SK-N-SH treated with all-trans-retinoic acid at 6 μM for 48 hours (cell line): ENCODE data around the gene DGKI.

Experiments
- ATAC-seq: fragments of 200-7000 bp; cut with Tn5 transposase; 3 replicates; pipeline ENCODE4 v1.9.1; 2020; ENCODE audit warnings: mild to moderate bottlenecking, moderate library complexity
- ARNTL ChIP-seq: fragments of 450-650 bp; formaldehyde crosslinking; IDR thresholded peaks from 2 replicates; pipeline ENCODE4 v1.5.0; 2020; ENCODE audit warnings: low read depth, mild to moderate bottlenecking, moderate library complexity, borderline replicate concordance
- BACH2 ChIP-seq: fragments of 250-450 bp; sonication (Bioruptor Pico); IDR thresholded peaks from 2 replicates; pipeline ENCODE4 v1.9.0; 2021; ENCODE audit warnings: mild to moderate bottlenecking, borderline replicate concordance
- CSDC2 ChIP-seq: fragments of 250-450 bp; sonication (Bioruptor Pico); IDR thresholded peaks from 2 replicates; pipeline ENCODE4 v1.5.0; 2020; ENCODE audit warnings: mild to moderate bottlenecking, moderate library complexity
- ESRRG ChIP-seq: fragments of 250-450 bp; sonication (Bioruptor Pico); IDR thresholded peaks from 2 replicates; pipeline ENCODE4 v1.6.1; 2021; ENCODE audit warnings: mild to moderate bottlenecking
- GLIS3 ChIP-seq: fragments of 250-450 bp; sonication (Bioruptor Pico); IDR thresholded peaks from 2 replicates; pipeline ENCODE4 v1.5.0; 2020; ENCODE audit warnings: mild to moderate bottlenecking, moderate library complexity
- ISL1 ChIP-seq: fragments of 250-450 bp; sonication (Bioruptor Pico); IDR thresholded peaks from 2 replicates; pipeline ENCODE4 v2.1.2; 2022; ENCODE audit warnings: mild to moderate bottlenecking, moderate library complexity
- OSR1 ChIP-seq: fragments of 250-450 bp; sonication (Bioruptor Pico); IDR thresholded peaks from 2 replicates; pipeline ENCODE4 v1.8.0; 2022; ENCODE audit warnings: moderate library complexity, mild to moderate bottlenecking, inconsistent platforms
- PPARA ChIP-seq: fragments of 250-450 bp; sonication (Bioruptor Pico); IDR thresholded peaks from 2 replicates; pipeline ENCODE4 v1.5.0; 2020; ENCODE audit warnings: mild to moderate bottlenecking, borderline replicate concordance
- RARB ChIP-seq: fragments of 250-450 bp; sonication (Bioruptor Pico); IDR thresholded peaks from 2 replicates; pipeline ENCODE4 v1.8.0; 2021; ENCODE audit warnings: mild to moderate bottlenecking, moderate library complexity
- SNAI2 ChIP-seq: fragments of 250-450 bp; sonication (Bioruptor Pico); IDR thresholded peaks from 2 replicates; pipeline ENCODE4 v1.5.0; 2020; ENCODE audit warnings: mild to moderate bottlenecking, moderate library complexity
- TCF4 ChIP-seq: fragments of 250-450 bp; sonication (Bioruptor Pico); IDR thresholded peaks from 2 replicates; pipeline ENCODE4 v1.8.0; 2021; ENCODE audit warnings: mild to moderate bottlenecking, moderate library complexity, borderline replicate concordance
- TOX ChIP-seq: fragments of 250-450 bp; sonication (Bioruptor Pico); IDR thresholded peaks from 2 replicates; pipeline ENCODE4 v1.8.0; 2021; ENCODE audit warnings: mild to moderate bottlenecking, moderate library complexity, borderline replicate concordance
- ZC3H10 ChIP-seq: fragments of 250-450 bp; sonication (Bioruptor Pico); IDR thresholded peaks from 2 replicates; pipeline ENCODE4 v1.5.1; 2021; ENCODE audit warnings: mild to moderate bottlenecking, moderate library complexity
- ZFP30 ChIP-seq: fragments of 450-650 bp; formaldehyde crosslinking; IDR thresholded peaks from 2 replicates; pipeline ENCODE4 v1.5.0; 2022; ENCODE audit warnings: mild to moderate bottlenecking, moderate library complexity
- ZNF565 ChIP-seq: fragments of 450-650 bp; formaldehyde crosslinking; conservative IDR thresholded peaks from 2 replicates; pipeline ENCODE4 v1.5.0; 2020; ENCODE audit warnings: low read depth, mild to moderate bottlenecking, moderate library complexity
- ZNF70 ChIP-seq: fragments of 450-650 bp; formaldehyde crosslinking; IDR thresholded peaks from 2 replicates; pipeline ENCODE4 v1.5.0; 2020; ENCODE audit warnings: mild to moderate bottlenecking, moderate library complexity
- ZNF8 ChIP-seq: fragments of 450-650 bp; formaldehyde crosslinking; IDR thresholded peaks from 2 replicates; pipeline ENCODE4 v1.5.0; 2020; ENCODE audit warnings: mild to moderate bottlenecking, moderate library complexity
- TF ChIP-seq, protein P1 (sequence below): fragments of 250-450 bp; sonication (Bioruptor Pico); IDR thresholded peaks from 2 replicates; pipeline ENCODE4 v1.5.1; 2021; ENCODE audit warnings: mild to moderate bottlenecking, moderate library complexity
- TF ChIP-seq, protein P2 (sequence below): fragments of 250-450 bp; sonication (Bioruptor Pico); IDR thresholded peaks from 2 replicates; pipeline ENCODE4 v1.8.0; 2020; ENCODE audit warnings: mild to moderate bottlenecking, moderate library complexity, borderline replicate concordance
- TF ChIP-seq, protein P3 (sequence below): fragments of 250-450 bp; sonication (Bioruptor Pico); IDR thresholded peaks from 2 replicates; pipeline ENCODE4 v1.5.1; 2020; ENCODE audit warnings: low read depth, mild to moderate bottlenecking, moderate library complexity
- TF ChIP-seq, protein P4 (sequence below): fragments of 250-450 bp; sonication (Bioruptor Pico); IDR thresholded peaks from 2 replicates; pipeline ENCODE4 v1.8.0; 2021; ENCODE audit warnings: low read depth, mild to moderate bottlenecking, moderate library complexity, borderline replicate concordance
- TF ChIP-seq, protein P5 (sequence below): fragments of 250-450 bp; sonication (Bioruptor Pico); IDR thresholded peaks from 2 replicates; pipeline ENCODE4 v1.5.0; 2020; ENCODE audit warnings: mild to moderate bottlenecking, moderate library complexity

DGKI gene

DNA sequence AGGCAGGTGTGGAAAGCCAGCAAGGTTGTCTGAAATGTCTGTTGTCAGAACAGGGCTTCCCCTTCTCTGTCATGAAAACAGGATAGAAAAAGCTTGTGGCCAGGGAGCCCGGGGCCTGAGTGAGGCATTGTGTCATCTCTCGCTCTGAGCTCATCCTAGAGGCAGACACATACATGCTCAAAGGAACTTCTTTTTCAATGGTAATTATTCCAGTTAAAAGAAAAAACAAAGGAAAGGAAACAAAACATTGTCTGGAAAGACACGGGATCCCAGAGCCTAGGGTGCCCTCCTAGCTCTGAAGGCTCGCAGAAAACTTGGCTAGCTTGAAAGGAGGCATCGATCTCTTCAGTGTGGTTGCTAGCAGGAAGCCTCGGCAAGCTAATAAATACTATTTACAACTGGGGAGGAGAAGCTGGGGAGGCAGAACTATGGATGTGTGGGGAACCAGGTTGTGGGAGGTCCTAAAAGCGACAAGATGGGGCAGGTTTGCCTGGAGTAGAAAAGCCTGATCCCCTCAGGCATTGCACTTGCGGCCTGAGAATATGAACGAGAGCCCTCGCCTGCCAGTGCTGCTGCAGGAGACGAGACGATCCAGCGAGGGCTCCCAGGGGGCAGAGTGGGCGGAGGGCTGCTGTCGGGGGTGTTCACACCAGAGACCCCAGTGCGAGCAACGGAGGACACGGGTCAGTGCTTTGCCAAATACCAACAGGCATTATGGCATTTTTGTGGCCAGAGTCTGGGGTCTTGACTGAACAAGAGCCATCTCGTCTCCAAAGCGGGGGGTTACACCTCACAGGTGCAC, 32.8 kb upstream of the DGKI start:
- ATAC-seq = no peak

DNA sequence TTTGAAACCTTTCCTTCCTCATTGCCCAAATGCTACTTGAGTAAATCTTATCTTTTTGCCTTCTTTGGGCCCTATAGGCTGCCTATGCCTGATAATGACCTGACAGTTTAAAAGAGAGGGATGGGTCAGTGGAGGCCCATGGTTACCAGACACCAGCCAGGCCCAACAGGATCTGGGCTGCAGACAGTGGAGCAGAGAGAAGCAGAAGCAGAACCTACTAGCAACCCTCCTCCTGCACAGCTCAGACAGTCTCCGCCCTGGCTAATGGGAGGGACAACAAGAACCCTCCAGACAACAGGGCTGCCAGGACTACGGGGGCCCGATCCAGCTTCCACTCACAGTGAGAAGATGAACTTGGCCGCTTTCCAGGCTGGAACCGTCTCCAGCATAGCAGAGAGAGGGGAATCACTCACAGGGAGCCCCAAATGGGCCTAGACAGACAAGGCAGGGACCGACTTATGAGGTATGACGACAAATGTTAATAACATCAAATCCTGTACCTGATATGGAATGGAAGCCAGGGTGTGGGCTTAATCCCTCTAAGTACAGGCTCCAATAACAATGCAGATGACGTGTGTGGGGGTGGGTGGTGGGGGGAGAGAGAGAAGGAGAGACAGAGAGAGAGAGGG, 31.7 kb upstream of the DGKI start:
- no peak for ATAC-seq
- no peak for TF ChIP-seq TOX
- TF ChIP-seq, protein P1, sequence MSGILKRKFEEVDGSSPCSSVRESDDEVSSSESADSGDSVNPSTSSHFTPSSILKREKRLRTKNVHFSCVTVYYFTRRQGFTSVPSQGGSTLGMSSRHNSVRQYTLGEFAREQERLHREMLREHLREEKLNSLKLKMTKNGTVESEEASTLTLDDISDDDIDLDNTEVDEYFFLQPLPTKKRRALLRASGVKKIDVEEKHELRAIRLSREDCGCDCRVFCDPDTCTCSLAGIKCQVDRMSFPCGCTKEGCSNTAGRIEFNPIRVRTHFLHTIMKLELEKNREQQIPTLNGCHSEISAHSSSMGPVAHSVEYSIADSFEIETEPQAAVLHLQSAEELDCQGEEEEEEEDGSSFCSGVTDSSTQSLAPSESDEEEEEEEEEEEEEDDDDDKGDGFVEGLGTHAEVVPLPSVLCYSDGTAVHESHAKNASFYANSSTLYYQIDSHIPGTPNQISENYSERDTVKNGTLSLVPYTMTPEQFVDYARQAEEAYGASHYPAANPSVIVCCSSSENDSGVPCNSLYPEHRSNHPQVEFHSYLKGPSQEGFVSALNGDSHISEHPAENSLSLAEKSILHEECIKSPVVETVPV (CRISPR knock-in tag) = no peak
- TF ChIP-seq OSR1 (CRISPR knock-in tag) = no peak
- TF ChIP-seq, protein P2, sequence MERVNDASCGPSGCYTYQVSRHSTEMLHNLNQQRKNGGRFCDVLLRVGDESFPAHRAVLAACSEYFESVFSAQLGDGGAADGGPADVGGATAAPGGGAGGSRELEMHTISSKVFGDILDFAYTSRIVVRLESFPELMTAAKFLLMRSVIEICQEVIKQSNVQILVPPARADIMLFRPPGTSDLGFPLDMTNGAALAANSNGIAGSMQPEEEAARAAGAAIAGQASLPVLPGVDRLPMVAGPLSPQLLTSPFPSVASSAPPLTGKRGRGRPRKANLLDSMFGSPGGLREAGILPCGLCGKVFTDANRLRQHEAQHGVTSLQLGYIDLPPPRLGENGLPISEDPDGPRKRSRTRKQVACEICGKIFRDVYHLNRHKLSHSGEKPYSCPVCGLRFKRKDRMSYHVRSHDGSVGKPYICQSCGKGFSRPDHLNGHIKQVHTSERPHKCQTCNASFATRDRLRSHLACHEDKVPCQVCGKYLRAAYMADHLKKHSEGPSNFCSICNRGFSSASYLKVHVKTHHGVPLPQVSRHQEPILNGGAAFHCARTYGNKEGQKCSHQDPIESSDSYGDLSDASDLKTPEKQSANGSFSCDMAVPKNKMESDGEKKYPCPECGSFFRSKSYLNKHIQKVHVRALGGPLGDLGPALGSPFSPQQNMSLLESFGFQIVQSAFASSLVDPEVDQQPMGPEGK = no peak
- TF ChIP-seq ZNF70 (CRISPR knock-in tag) = no peak
- TF ChIP-seq CSDC2 = no peak
- TF ChIP-seq, protein P3, sequence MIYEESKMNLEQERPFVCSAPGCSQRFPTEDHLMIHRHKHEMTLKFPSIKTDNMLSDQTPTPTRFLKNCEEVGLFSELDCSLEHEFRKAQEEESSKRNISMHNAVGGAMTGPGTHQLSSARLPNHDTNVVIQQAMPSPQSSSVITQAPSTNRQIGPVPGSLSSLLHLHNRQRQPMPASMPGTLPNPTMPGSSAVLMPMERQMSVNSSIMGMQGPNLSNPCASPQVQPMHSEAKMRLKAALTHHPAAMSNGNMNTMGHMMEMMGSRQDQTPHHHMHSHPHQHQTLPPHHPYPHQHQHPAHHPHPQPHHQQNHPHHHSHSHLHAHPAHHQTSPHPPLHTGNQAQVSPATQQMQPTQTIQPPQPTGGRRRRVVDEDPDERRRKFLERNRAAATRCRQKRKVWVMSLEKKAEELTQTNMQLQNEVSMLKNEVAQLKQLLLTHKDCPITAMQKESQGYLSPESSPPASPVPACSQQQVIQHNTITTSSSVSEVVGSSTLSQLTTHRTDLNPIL (CRISPR knock-in tag) = no peak
- no peak for TF ChIP-seq RARB
- no peak for TF ChIP-seq SNAI2 (CRISPR knock-in tag)
- TF ChIP-seq ZNF8 (CRISPR knock-in tag) = no peak
- TF ChIP-seq ZNF565 (CRISPR knock-in tag) = no peak
- no peak for TF ChIP-seq ZFP30 (CRISPR knock-in tag)
- TF ChIP-seq BACH2 = no peak
- no peak for TF ChIP-seq PPARA (CRISPR knock-in tag)

More for the DNA sequence above, 32.8 kb upstream of the DGKI start:
- TF ChIP-seq, protein P4, sequence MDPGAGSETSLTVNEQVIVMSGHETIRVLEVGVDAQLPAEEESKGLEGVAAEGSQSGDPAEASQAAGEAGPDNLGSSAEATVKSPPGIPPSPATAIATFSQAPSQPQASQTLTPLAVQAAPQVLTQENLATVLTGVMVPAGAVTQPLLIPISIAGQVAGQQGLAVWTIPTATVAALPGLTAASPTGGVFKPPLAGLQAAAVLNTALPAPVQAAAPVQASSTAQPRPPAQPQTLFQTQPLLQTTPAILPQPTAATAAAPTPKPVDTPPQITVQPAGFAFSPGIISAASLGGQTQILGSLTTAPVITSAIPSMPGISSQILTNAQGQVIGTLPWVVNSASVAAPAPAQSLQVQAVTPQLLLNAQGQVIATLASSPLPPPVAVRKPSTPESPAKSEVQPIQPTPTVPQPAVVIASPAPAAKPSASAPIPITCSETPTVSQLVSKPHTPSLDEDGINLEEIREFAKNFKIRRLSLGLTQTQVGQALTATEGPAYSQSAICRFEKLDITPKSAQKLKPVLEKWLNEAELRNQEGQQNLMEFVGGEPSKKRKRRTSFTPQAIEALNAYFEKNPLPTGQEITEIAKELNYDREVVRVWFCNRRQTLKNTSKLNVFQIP (CRISPR knock-in tag) = no peak
- TF ChIP-seq, protein P3 (CRISPR knock-in tag) = no peak
- TF ChIP-seq SNAI2 (CRISPR knock-in tag) (no peak), BACH2 (no peak), GLIS3 (CRISPR knock-in tag) (no peak), ARNTL (no peak), ZFP30 (CRISPR knock-in tag) (no peak), ISL1 (no peak), ZC3H10 (no peak), ZNF565 (CRISPR knock-in tag) (no peak), ZNF8 (CRISPR knock-in tag) (no peak), ESRRG (CRISPR knock-in tag) (no peak), TCF4 (CRISPR knock-in tag) (no peak), OSR1 (CRISPR knock-in tag) (no peak), RARB (no peak), PPARA (CRISPR knock-in tag) (no peak), CSDC2 (no peak)
- TF ChIP-seq, protein P5, sequence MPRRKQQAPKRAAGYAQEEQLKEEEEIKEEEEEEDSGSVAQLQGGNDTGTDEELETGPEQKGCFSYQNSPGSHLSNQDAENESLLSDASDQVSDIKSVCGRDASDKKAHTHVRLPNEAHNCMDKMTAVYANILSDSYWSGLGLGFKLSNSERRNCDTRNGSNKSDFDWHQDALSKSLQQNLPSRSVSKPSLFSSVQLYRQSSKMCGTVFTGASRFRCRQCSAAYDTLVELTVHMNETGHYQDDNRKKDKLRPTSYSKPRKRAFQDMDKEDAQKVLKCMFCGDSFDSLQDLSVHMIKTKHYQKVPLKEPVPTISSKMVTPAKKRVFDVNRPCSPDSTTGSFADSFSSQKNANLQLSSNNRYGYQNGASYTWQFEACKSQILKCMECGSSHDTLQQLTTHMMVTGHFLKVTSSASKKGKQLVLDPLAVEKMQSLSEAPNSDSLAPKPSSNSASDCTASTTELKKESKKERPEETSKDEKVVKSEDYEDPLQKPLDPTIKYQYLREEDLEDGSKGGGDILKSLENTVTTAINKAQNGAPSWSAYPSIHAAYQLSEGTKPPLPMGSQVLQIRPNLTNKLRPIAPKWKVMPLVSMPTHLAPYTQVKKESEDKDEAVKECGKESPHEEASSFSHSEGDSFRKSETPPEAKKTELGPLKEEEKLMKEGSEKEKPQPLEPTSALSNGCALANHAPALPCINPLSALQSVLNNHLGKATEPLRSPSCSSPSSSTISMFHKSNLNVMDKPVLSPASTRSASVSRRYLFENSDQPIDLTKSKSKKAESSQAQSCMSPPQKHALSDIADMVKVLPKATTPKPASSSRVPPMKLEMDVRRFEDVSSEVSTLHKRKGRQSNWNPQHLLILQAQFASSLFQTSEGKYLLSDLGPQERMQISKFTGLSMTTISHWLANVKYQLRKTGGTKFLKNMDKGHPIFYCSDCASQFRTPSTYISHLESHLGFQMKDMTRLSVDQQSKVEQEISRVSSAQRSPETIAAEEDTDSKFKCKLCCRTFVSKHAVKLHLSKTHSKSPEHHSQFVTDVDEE (CRISPR knock-in tag) = no peak
- TF ChIP-seq, protein P1 (CRISPR knock-in tag) = no peak
- TF ChIP-seq, all 23 proteins: peak for 0
